Gastrocnemius medialis (tissue), 4 donors: Measurements from ENCODE around the gene CD209.
"Not testable (repeated sequence)": the region's sequence is repeated elsewhere in the genome, so short reads cannot be mapped to it uniquely, and the experiment has no call there.

Source experiments
- POLR2A ChIP-seq, 2 donors: fragments of 450-650 bp; IDR thresholded peaks; one replicate each; pipeline ENCODE4 v1.6.1; 2017; ENCODE audit warnings: antibody characterized with exemption in 2 of 2, mild to moderate bottlenecking in 2 of 2, moderate library complexity in 2 of 2
- TF ChIP-seq, protein P1 (sequence below), 5 experiments: fragments of 450-650 bp in 3 of 5; fragments of 200-600 bp in 2 of 5; sonication (generic) in 2 of 5; IDR thresholded peaks in 4 of 5; conservative IDR thresholded peaks in 1 of 5; 1 replicate in 4 of 5; 2 replicates in 1 of 5; pipeline ENCODE4 v1.5.1; 2016 to 2019; ENCODE audit warnings: antibody characterized with exemption in 5 of 5, mild to moderate bottlenecking in 3 of 5, moderate library complexity in 3 of 5

DNA sequence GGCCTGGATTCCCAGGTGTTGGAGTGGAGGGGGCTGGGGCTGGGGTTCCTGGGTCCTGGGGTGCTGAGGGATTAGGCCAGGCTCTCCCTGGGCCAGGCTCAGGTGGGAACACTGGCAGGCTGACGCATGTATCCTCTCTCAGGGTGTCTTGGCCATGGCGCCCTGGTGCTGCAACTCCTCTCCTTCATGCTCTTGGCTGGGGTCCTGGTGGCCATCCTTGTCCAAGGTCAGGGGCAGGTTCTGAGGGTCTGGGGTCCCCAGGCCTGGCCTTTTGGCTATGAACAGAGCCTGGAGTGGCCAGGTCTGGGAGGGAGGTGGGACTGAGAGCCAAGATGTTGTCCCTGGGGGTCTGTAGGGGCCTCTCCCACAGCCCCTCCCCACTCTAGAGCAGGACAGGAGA is 17.7 kb upstream of the CD209 start:
- TF ChIP-seq, protein P1, sequence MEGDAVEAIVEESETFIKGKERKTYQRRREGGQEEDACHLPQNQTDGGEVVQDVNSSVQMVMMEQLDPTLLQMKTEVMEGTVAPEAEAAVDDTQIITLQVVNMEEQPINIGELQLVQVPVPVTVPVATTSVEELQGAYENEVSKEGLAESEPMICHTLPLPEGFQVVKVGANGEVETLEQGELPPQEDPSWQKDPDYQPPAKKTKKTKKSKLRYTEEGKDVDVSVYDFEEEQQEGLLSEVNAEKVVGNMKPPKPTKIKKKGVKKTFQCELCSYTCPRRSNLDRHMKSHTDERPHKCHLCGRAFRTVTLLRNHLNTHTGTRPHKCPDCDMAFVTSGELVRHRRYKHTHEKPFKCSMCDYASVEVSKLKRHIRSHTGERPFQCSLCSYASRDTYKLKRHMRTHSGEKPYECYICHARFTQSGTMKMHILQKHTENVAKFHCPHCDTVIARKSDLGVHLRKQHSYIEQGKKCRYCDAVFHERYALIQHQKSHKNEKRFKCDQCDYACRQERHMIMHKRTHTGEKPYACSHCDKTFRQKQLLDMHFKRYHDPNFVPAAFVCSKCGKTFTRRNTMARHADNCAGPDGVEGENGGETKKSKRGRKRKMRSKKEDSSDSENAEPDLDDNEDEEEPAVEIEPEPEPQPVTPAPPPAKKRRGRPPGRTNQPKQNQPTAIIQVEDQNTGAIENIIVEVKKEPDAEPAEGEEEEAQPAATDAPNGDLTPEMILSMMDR (IDR thresholded peaks at IDR 0.05 in 4 of 5, conservative IDR thresholded peaks at IDR 0.05 in 1 of 5): not testable (repeated sequence)
- not testable (repeated sequence) for TF ChIP-seq POLR2A (IDR thresholded peaks at IDR 0.05)
